ENCODE results near the gene SPATA3. TPM values are rescaled to one million over a fixed set of nuclear protein-coding genes. Genes with fewer than 3 reads are reported as not detected.

Gene SPATA3
- total RNA-seq, 1 donor from 2014 or later = not detected

GRCh38 chr2:230968921-230969658, 26.8 kb upstream of the SPATA3 start:
- ATAC-seq = no peak

DNA sequence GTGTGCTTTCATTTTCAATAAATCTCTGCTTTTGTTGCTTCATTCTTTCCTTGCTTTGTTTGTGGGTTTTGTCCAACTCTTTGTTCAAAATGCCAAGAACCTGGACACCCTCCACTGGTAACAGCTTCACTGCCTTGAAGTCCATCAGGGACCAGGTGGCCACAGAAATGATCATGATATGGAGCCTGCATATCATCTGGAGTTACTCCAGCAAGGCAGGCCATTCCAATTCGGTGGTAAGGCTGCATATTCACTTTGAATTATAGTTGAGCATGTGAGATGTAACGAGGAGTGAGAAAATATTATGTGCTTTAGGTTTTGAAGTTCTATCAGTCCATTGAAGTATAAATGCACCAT, 26.3 kb upstream of the SPATA3 start:
- ATAC-seq = no peak

DNA sequence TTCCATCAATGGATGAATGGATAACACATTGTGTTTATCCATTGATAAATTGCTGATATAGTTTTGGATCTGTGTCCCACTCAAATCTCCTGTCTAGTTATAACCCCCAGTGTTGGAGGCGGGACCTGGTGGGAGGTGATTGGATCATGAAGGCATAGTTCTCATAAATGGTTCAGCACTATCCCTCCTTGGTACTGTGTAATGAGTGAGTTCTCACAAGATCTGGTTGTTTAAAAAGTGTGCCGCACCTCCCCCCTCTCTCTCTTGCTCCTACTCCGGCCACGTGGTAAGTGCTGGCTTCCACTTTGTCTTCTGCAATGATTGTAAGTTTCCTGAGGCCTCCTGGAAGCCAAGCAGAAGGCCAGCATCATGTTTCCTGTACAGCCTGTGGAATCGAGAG, 23.9 kb upstream of the SPATA3 start:
- no peak for ATAC-seq

GRCh38 chr2:230974096-230974913, 21.6 kb upstream of the SPATA3 start:
- ATAC-seq = peak; percentile 48

GRCh38 chr2:230975927-230976326, 20.0 kb upstream of the SPATA3 start:
- no peak for ATAC-seq

DNA sequence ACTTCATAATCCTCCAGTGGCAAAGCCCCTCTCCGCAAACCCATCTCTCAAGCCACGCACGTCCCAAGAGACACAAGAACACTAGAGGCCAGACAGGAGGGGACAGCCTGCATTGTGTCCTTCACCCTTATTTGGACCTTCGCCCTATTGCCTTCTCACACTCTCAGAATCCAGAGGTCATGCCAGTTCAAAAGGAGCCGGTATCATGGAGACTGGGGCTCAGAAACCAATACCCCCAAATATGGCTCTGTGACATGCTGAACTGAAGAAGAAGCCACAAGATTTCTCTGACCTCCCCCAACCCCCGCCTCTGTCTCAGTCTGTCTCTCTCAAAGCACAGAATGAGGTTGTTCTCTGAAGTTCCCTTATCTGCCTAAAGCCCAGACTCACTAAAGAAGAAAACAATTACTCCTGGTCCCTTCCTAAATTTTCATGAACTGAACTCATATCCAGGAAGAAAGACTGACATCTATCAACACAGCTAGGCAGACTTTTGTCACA, 19.2 kb upstream of the SPATA3 start:
- no peak for ATAC-seq

- ATAC-seq = no peak
These were observed 15.5 kb upstream of the SPATA3 start for GRCh38 chr2:230980468-230980867.

DNA sequence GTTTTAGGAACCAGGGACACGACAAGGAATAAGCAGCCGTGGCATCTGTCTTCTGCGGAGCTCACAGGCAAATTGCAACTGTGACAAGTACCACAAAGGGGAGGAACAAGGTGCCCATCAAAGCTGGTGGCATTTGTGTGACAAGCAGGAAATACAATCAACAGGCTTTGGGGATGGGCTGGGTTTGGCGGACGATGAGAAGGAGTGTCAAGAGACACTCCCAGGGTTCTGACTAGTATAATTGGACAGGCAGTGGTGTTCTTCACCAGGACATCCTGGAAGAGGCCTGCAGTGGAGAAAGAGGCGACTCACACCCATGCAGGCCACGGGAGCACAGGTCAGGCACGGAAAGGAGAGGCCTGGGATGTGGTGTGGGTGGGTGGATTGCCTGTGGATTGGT, 14.2 kb upstream of the SPATA3 start:
- ATAC-seq = peak; percentile 63

DNA sequence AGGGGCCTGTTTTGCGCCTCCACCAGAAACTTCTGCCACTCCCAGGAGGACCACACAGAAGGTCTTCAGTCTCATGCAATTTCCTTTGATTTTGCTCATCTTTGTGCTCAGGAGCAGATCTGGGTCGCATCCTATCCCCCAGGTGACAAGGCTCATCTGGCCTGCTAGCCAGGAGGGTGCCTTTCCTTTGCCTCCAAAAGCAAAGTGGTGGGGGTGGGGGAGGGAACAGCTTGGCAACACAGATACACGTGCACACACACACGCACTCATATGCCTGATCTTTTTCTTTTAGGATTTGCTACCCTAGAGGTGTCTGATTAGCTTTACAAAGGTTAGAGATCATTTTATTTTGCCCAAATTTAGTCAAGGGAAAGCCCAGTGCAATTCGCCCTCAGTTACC, 13.8 kb upstream of the SPATA3 start:
- no peak for ATAC-seq

DNA sequence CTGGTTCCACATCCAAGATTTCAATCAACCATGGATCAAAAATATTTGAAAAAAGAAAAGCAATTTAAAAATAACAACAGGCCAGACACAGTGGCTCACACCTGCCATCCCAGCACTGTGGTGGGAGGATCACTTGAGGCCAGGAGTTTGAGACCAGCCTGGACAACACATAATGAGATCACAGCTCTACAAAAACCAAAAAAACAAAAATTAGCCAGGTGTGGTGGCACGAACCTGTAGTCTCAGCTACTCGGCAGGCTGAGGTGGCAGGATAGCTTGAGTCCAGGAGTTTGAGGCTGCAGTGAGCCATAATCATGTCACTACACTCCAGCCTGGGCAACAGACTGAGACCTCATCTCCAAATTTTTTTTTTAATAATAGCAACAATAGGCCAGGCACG, 13.4 kb upstream of the SPATA3 start:
- ATAC-seq = no peak

DNA sequence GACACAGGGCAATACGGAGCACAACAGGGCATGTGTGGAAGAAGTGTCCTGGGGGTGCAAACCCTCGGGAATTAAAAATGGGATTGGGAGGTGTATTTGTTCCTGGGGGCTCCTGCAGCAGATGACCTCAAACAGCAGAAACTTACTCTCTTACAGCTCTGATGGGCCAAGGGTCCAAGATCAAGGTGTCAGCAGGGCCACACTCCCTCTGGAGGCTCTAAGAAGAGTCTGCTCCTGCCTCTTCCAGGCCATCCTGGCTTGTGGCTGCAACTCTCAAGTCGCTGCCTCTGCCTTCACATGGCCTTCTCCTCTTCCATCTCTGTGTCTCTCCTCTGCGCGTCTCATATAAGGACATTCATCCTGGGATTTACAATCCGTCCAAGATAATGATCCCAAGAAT, 12.4 kb upstream of the SPATA3 start:
- ATAC-seq = no peak

- ATAC-seq = no peak
These were observed 11.3 kb upstream of the SPATA3 start for GRCh38 chr2:230984393-230985220.

DNA sequence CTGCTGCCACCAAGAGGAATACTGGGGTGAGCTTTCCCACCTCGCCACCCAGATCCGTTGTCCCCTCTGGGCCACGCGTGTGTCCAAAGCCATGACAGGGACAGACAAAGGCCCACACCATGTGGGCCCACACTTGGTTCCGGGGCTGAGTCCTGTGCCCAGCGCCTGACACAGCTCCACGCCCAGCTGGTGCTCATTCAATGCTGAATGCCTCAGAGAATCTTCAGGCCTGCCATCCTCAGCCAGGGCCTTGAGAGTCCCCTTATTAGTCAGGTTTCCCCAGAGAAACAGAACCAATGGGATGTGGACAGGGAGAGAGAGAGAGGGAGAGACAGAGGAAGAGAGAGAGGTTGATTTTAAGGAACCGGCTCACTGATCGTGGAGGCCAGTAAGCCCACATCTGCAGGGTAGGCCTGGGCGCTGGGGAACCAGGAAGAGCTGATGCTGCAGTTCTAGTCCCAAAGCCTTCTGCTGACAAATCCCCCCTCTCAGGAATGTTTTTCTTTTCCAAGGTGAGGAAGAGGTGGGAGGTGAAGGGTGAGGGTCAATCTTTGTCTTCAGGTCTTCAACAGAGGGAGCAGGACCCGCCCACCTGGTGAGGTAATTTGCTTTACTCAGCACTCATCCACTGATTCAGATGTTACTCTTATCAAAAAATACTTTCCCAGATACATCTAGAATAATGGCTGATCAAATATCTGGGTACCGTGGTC, 10.2 kb upstream of the SPATA3 start:
- ATAC-seq = no peak

- ATAC-seq = no peak
These were observed 9.3 kb upstream of the SPATA3 start for GRCh38 chr2:230986520-230987136.

DNA sequence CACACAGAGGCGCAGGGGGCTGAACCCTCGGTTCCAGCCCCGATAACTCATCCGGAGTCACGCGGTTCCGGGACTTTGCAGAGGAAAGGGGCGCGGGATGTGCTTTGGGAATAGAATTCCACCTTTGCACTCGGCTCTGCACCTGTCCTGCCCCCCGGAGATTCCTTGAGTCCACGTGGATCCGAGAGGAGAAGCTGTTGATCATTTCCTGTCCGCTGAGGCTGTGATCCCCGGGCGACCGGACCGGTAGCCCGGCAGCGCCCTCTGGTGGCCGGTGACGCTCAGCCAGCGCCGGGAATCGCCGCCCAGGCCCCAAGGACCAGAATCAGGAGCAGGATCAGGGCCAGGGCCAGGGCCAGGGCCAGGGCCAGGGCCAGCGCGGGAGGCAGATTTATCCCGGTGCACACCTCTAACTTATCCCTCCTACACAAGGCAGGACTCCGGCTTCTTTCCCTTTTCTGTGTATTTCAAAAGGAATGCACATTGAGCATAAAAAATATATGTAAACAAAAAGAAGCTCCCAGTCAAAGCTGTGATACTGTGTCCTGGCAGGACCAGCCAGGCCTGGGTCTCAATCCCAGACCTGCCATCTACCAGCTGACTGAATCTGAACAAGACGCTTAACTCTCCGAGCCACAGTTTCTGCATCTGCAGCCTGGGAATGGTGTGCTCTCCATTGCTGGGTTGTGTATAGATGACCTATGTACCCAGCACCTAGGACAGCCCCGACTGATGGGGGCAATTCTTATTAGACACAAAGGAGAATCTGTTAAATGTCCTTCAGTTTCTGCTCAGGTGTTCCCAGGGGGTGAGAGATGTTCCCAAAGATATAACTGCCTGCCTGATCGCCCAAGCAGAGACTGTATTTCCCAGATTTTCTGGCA, 8.5 kb upstream of the SPATA3 start:
- ATAC-seq = peak; percentile 83

- ATAC-seq = no peak
These were observed 6.2 kb upstream of the SPATA3 start for GRCh38 chr2:230989731-230990130.

GRCh38 chr2:230990131-230990898, 5.6 kb upstream of the SPATA3 start:
- no peak for ATAC-seq

- no peak for ATAC-seq
These were observed 5.1 kb upstream of the SPATA3 start for GRCh38 chr2:230990899-230991150.

DNA sequence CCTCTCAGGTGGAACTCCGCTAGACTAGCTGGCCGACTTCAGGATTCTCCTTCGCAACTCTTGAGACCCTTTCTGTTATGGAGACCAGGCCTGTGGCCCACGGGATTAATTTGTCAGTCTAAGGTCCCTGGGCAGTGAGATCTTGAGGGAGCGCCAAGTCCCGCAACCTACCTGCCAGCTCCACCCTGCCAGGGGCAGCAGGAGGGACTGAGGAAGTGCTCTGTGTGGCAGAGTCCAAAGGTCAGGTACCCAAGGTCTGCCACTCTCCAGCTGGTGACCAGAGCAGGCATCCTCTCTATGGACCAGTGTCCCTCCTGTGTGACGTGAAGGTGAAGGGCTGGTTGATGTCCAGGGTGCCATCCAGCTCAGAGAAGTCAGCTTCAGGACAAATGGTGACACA, 4.3 kb upstream of the SPATA3 start:
- no peak for ATAC-seq

GRCh38 chr2:230996661-230997060, 740 bp downstream of the SPATA3 start:
- no peak for ATAC-seq

Data from esophagus mucosa (tissue), 1 donor.